ENCODE results near the gene SORCS2. TPM values are rescaled to one million over a fixed set of nuclear protein-coding genes. Genes with fewer than 3 reads are reported as not detected.

The SORCS2 gene
- total RNA-seq, 1 donor from 2014 or later, result 3.0 TPM

DNA sequence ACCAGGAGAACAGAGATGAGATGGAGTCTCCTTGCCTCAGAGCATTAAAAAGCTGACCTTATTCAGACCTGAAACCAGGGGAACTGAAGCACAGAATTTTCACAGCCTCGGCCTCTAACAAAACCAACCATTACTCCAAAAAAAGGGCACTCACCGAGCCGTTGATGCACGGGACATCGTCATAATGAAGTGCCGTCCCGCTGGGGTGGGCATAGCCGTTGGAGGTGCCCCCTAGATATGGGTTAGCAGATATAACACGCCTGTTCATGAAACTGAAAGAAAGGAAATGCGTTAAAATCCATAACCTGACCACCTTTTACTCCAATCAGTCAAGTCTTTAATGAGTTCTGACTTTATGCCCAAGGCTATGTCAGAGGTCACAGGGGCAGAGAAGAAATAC lies 593.7 kb downstream of the SORCS2 start:
- DNase-seq (ENCODE audit: extremely low spot score, unreplicated experiment), result no peak
- no peak overlapping the region for H3K27ac Mint-ChIP-seq (ENCODE audit: unreplicated experiment)
- no peaks in the 10 kb centered on the region for H3K9me3 Mint-ChIP-seq (ENCODE audit: unreplicated experiment)
- H3K27me3 Mint-ChIP-seq (ENCODE audit: unreplicated experiment), result no peaks in the 10 kb centered on the region
- peaks cover 28% of the 10 kb centered on the region for H3K4me1 Mint-ChIP-seq (ENCODE audit: unreplicated experiment)
- TF ChIP-seq, protein P1, sequence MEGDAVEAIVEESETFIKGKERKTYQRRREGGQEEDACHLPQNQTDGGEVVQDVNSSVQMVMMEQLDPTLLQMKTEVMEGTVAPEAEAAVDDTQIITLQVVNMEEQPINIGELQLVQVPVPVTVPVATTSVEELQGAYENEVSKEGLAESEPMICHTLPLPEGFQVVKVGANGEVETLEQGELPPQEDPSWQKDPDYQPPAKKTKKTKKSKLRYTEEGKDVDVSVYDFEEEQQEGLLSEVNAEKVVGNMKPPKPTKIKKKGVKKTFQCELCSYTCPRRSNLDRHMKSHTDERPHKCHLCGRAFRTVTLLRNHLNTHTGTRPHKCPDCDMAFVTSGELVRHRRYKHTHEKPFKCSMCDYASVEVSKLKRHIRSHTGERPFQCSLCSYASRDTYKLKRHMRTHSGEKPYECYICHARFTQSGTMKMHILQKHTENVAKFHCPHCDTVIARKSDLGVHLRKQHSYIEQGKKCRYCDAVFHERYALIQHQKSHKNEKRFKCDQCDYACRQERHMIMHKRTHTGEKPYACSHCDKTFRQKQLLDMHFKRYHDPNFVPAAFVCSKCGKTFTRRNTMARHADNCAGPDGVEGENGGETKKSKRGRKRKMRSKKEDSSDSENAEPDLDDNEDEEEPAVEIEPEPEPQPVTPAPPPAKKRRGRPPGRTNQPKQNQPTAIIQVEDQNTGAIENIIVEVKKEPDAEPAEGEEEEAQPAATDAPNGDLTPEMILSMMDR (IDR thresholded peaks at IDR 0.05), result no peak
- H3K36me3 Mint-ChIP-seq (ENCODE audit: unreplicated experiment), result peaks cover 34% of the 10 kb centered on the region
- H3K4me3 Mint-ChIP-seq (ENCODE audit: unreplicated experiment), result no peak overlapping the region

DNA sequence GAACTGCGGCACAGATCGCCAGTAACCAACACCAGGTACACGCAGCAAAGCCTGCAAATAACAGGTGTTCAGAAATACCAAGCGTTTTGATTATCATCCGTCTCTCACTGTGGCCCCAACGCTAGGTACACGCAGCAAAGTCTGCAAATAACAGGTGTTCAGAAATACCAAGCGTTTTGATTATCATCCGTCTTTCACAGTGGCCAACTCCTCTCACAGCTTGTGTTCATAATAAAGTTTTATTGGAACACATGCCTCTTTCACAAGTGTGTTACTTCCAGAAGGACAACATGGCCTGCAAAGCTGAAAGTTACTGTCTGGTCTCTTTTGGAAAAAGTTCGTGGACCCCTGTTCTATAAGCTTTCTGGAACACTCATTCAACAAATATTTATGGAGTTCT lies 594.2 kb downstream of the SORCS2 start:
- peaks cover 29% of the 10 kb centered on the region for H3K4me1 Mint-ChIP-seq (ENCODE audit: unreplicated experiment)
- H3K27ac Mint-ChIP-seq (ENCODE audit: unreplicated experiment), result no peak overlapping the region
- H3K27me3 Mint-ChIP-seq (ENCODE audit: unreplicated experiment), result no peaks in the 10 kb centered on the region
- no peaks in the 10 kb centered on the region for H3K9me3 Mint-ChIP-seq (ENCODE audit: unreplicated experiment)
- DNase-seq (ENCODE audit: extremely low spot score, unreplicated experiment), result no peak
- no peak overlapping the region for H3K4me3 Mint-ChIP-seq (ENCODE audit: unreplicated experiment)
- TF ChIP-seq, protein P1 (IDR thresholded peaks at IDR 0.05), result no peak
- H3K36me3 Mint-ChIP-seq (ENCODE audit: unreplicated experiment), result peaks cover 30% of the 10 kb centered on the region

DNA sequence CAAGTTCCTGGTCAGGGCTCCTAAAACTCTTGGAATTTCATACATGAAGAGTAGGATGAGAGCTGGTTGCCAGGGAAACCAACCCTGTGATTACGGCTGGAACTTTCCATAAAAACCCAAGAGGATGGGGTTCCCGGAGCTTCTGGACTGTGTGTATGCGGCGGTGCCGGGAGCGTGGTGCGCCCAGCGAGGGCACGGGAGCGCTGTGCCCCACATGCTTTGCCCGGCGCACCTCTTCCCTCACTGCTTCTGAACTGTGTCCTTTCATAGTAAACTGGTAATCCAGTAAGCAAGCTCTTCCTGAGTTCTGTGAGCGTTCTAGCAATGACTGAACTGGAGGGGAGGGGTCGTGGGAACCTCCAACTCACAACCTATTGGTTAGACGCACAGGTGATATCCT lies 594.7 kb downstream of the SORCS2 start:
- H3K27me3 Mint-ChIP-seq (ENCODE audit: unreplicated experiment), result no peaks in the 10 kb centered on the region
- peaks cover 30% of the 10 kb centered on the region for H3K36me3 Mint-ChIP-seq (ENCODE audit: unreplicated experiment)
- H3K4me3 Mint-ChIP-seq (ENCODE audit: unreplicated experiment), result no peak overlapping the region
- no peak for DNase-seq (ENCODE audit: extremely low spot score, unreplicated experiment)
- peaks cover 33% of the 10 kb centered on the region for H3K4me1 Mint-ChIP-seq (ENCODE audit: unreplicated experiment)
- H3K27ac Mint-ChIP-seq (ENCODE audit: unreplicated experiment), result no peak overlapping the region
- no peaks in the 10 kb centered on the region for H3K9me3 Mint-ChIP-seq (ENCODE audit: unreplicated experiment)
- TF ChIP-seq, protein P1 (IDR thresholded peaks at IDR 0.05), result no peak

DNA sequence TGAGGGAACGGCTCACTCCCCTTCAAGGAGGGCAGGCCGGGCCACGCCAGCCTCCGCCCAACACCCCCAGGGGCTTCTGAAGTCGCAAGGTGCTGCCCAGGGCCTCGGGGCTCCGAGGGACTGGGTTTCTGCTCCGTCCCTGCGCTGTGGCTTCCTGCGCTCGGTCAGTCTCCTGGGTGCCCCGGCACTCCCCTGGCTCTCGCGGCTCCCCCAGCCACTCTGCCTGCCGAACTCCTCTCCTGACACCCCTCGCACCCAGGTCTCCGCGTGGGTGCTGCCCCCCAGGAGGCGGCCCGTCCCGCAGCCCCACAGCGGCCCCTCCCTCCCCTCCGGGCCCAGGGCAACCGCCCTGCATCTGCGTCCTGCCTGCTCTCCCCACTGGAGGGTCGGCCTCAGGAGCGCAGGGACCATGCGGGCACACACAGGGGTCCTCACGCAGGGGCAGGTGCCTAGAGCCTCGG lies 595.4 kb downstream of the SORCS2 start:
- no peak overlapping the region for H3K4me3 Mint-ChIP-seq (ENCODE audit: unreplicated experiment)
- no peak overlapping the region for H3K27ac Mint-ChIP-seq (ENCODE audit: unreplicated experiment)
- no peak for DNase-seq (ENCODE audit: extremely low spot score, unreplicated experiment)
- peaks cover 30% of the 10 kb centered on the region for H3K36me3 Mint-ChIP-seq (ENCODE audit: unreplicated experiment)
- H3K27me3 Mint-ChIP-seq (ENCODE audit: unreplicated experiment), result no peaks in the 10 kb centered on the region
- H3K4me1 Mint-ChIP-seq (ENCODE audit: unreplicated experiment), result peaks cover 35% of the 10 kb centered on the region
- H3K9me3 Mint-ChIP-seq (ENCODE audit: unreplicated experiment), result no peaks in the 10 kb centered on the region
- TF ChIP-seq, protein P1 (IDR thresholded peaks at IDR 0.05), result no peak

DNA sequence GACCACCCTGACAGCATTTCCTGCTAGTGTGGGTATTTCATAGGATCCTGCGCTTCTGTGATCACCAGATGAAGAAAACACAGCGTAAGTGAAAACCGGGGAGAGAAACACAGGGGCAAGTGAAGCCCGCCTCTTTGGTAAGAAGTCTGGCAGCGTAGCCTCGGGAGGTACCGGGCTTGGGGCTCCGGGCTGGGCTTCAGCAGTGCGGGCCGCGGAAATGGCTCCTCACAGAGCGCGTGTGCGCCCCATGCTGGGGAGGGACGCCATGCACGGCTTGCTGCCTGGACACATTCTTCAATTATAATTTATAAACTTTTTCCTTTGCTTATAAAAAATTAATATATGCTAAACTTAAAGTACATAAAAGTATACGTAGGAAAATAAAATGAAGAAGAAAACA lies 595.9 kb downstream of the SORCS2 start:
- TF ChIP-seq, protein P1 (IDR thresholded peaks at IDR 0.05), result no peak
- peaks cover 31% of the 10 kb centered on the region for H3K36me3 Mint-ChIP-seq (ENCODE audit: unreplicated experiment)

More for the DNA sequence above, 595.9 kb downstream of the SORCS2 start:
- Mint-ChIP-seq H3K27ac (ENCODE audit: unreplicated experiment) (no peak overlapping the region), H3K4me3 (ENCODE audit: unreplicated experiment) (no peak overlapping the region), H3K9me3 (ENCODE audit: unreplicated experiment) (no peaks in the 10 kb centered on the region), H3K27me3 (ENCODE audit: unreplicated experiment) (no peaks in the 10 kb centered on the region), H3K4me1 (ENCODE audit: unreplicated experiment) (peaks cover 36% of the 10 kb centered on the region)
- DNase-seq (ENCODE audit: extremely low spot score, unreplicated experiment), result no peak
